Neural cell (in vitro differentiated cells): Measurements from ENCODE around the gene NT5DC3. TPM values are rescaled to one million over a fixed set of nuclear protein-coding genes. Genes with fewer than 3 reads are reported as not detected.

ENCODE experiments used
- H2AFZ ChIP-seq: fragments of 200-600, 300-800 bp; sonication (generic), shearing (Covaris generic); 2 replicates; pipeline ENCODE4 v1.6.0; 2014; ENCODE audit warnings: low read depth, mild to moderate bottlenecking, antibody characterized with exemption, low read length, moderate library complexity
- H3F3A ChIP-seq: fragments of 200-600 bp; shearing (Covaris generic); 2 replicates; pipeline ENCODE4 v1.6.1; 2016; ENCODE audit warnings: mild to moderate bottlenecking, moderate library complexity, mixed read lengths, antibody characterized with exemption, low read length; ENCODE audit not compliant: insufficient read depth, poor library complexity, severe bottlenecking
- H3K27ac ChIP-seq: fragments of 200-600, 300-800 bp; sonication (generic), shearing (Covaris generic); 2 replicates; pipeline ENCODE4 v1.5.1; 2014; ENCODE audit warnings: mild to moderate bottlenecking, low read length, moderate library complexity
- H3K27me3 ChIP-seq: fragments of 300-800, 200-600 bp; sonication (generic), shearing (Covaris generic); 2 replicates; pipeline ENCODE4 v1.6.0; 2014; ENCODE audit warnings: mild to moderate bottlenecking, low read depth, low read length, moderate library complexity; ENCODE audit not compliant: insufficient read depth
- H3K36me3 ChIP-seq: fragments of 300-800, 200-600 bp; sonication (generic), shearing (Covaris generic); 2 replicates; pipeline ENCODE4 v1.5.1; 2014; ENCODE audit warnings: mild to moderate bottlenecking, antibody characterized with exemption, low read length, moderate library complexity; ENCODE audit not compliant: insufficient read depth
- H3K4me2 ChIP-seq: fragments of 300-800, 200-600 bp; sonication (generic), shearing (Covaris generic); 2 replicates; pipeline ENCODE4 v1.6.0; 2014; ENCODE audit warnings: mild to moderate bottlenecking, low read length
- H3K4me3 ChIP-seq: fragments of 300-800, 200-600 bp; sonication (generic), shearing (Covaris generic); 2 replicates; pipeline ENCODE4 v1.5.1; 2014; ENCODE audit warnings: mild to moderate bottlenecking, low read length, moderate library complexity
- H3K79me2 ChIP-seq: fragments of 200-600 bp; shearing (Covaris generic); replicated peaks from 2 replicates; pipeline ENCODE4 v1.6.0; 2014; ENCODE audit warnings: mild to moderate bottlenecking, low read length, moderate library complexity; ENCODE audit not compliant: insufficient read depth
- H3K9ac ChIP-seq: fragments of 300-800, 200-600 bp; sonication (generic), shearing (Covaris generic); 2 replicates; pipeline ENCODE4 v1.6.1; 2016; ENCODE audit warnings: mild to moderate bottlenecking, low read length, mixed read lengths
- H3K9me2 ChIP-seq: fragments of 200-600 bp; shearing (Covaris generic); 2 replicates; pipeline ENCODE4 v1.6.1; 2016; ENCODE audit warnings: mild to moderate bottlenecking, low read length, mixed read lengths; ENCODE audit not compliant: insufficient read depth
- H3K9me3 ChIP-seq: fragments of 200-600, 300-800 bp; sonication (generic), shearing (Covaris generic); 2 replicates; pipeline ENCODE4 v1.6.1; 2016; ENCODE audit warnings: mild to moderate bottlenecking, mixed run types, low read length, moderate library complexity, mixed read lengths
- H4K20me1 ChIP-seq: fragments of 200-600 bp; shearing (Covaris generic); 2 replicates; pipeline ENCODE4 v1.6.1; 2016; ENCODE audit warnings: mild to moderate bottlenecking, mixed run types; ENCODE audit not compliant: insufficient read depth
- CTCF ChIP-seq: fragments of 450-650 bp; IDR thresholded peaks from 2 replicates; pipeline ENCODE4 v1.5.1; 2014; ENCODE audit warnings: antibody characterized with exemption, mild to moderate bottlenecking, moderate library complexity; ENCODE audit not compliant: poor library complexity, severe bottlenecking
- EP300 ChIP-seq: fragments of 450-650 bp; conservative IDR thresholded peaks from 2 replicates; pipeline ENCODE4 v1.6.1; 2014; ENCODE audit warnings: antibody characterized with exemption, mild to moderate bottlenecking, moderate library complexity; ENCODE audit not compliant: poor library complexity, severe bottlenecking
- EZH2 ChIP-seq: fragments of 200-600, 300-800 bp; shearing (Covaris generic), sonication (generic); IDR thresholded peaks from 2 replicates; pipeline ENCODE4 v1.6.1; 2014; ENCODE audit warnings: antibody characterized with exemption, low read length, borderline replicate concordance, mild to moderate bottlenecking; ENCODE audit not compliant: insufficient read depth, poor library complexity, severe bottlenecking
- MXI1 ChIP-seq: fragments of 450-650 bp; conservative IDR thresholded peaks from 2 replicates; pipeline ENCODE4 v1.6.1; 2014; ENCODE audit warnings: antibody characterized with exemption, mild to moderate bottlenecking; ENCODE audit not compliant: poor library complexity, severe bottlenecking
- POLR2AphosphoS5 ChIP-seq: IDR thresholded peaks from 2 replicates; pipeline ENCODE4 v1.6.1; 2012
- RAD21 ChIP-seq: fragments of 450-650 bp; conservative IDR thresholded peaks from 2 replicates; pipeline ENCODE4 v1.6.1; 2014; ENCODE audit warnings: antibody characterized with exemption, mild to moderate bottlenecking, moderate library complexity
- REST ChIP-seq: IDR thresholded peaks from 2 replicates; pipeline ENCODE4 v1.6.1; 2012; ENCODE audit warnings: borderline replicate concordance
- SMC3 ChIP-seq: fragments of 450-650 bp; conservative IDR thresholded peaks from 2 replicates; pipeline ENCODE4 v1.6.1; 2014; ENCODE audit warnings: antibody characterized with exemption, mild to moderate bottlenecking, moderate library complexity; ENCODE audit not compliant: poor library complexity
- TAF1 ChIP-seq: IDR thresholded peaks from 2 replicates; pipeline ENCODE4 v1.6.1; 2012; ENCODE audit warnings: low read depth
- polyA plus RNA-seq: library from polyadenylated mRNA; depleted of rRNA; stranded (reverse); fragments of >200 nt; gene quantifications from 2 replicates; pipeline ENCODE4 v1.2.3, GENCODE V29; 2014

Gene NT5DC3
- polyA plus RNA-seq, 1 donor from 2014 or later: 4.0 TPM

DNA sequence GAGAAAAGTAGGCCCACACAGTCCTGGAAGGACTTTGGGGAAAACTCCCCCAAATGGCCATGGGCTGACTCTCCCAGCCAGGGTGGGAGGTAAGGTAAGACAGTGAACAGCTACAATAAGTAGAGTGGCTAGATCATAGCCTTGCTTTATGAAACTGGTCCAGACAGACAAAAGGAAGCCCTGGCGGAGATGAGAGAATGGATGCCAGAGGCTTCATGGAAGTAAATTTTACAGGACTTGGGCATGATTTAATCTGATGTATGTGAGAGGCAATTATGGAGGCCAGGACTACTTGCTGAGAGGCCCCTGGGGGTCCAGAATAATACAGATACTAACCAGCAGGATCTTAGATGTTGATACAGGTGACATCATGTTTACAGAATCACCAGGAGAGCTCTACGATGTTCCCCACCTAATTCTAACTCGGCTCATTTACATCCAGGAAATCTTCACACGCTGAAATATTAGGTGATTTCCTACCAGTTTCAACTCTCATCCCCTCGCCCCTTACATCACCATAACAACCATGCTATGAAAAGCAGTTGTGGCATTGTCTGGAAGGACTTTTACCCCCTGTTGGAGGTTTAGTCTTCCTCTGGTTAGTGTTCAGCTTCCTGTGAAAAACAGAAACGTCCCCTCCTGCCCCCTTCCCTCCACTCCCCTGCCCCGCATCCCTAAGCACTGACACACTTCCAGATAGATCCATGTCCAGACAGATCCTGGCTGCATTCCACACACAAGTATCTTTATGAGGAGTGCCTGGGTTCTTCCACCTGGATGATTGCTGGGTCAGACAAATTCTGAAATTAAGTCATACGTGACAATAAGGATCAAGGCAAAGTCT lies 39.5 kb upstream of the NT5DC3 start:
- H3K79me2 ChIP-seq: no peaks in the 10 kb centered on the region
- TF ChIP-seq SMC3 (no peak), REST (no peak), MXI1 (no peak), CTCF (no peak), TAF1 (no peak), EZH2 (no peak), RAD21 (no peak)
- H3K4me3 ChIP-seq: no peak overlapping the region
- H3K4me2 ChIP-seq: no peak overlapping the region
- no peak overlapping the region for H3K9ac ChIP-seq
- H3F3A ChIP-seq: no peaks in the 10 kb centered on the region
- no peak overlapping the region for H3K27ac ChIP-seq
- H2AFZ ChIP-seq: no peak overlapping the region
- H4K20me1 ChIP-seq: no peaks in the 10 kb centered on the region
- no peaks in the 10 kb centered on the region for H3K9me2 ChIP-seq
- no peaks in the 10 kb centered on the region for H3K36me3 ChIP-seq
- H3K9me3 ChIP-seq: no peaks in the 10 kb centered on the region
- no peaks in the 10 kb centered on the region for H3K27me3 ChIP-seq

DNA sequence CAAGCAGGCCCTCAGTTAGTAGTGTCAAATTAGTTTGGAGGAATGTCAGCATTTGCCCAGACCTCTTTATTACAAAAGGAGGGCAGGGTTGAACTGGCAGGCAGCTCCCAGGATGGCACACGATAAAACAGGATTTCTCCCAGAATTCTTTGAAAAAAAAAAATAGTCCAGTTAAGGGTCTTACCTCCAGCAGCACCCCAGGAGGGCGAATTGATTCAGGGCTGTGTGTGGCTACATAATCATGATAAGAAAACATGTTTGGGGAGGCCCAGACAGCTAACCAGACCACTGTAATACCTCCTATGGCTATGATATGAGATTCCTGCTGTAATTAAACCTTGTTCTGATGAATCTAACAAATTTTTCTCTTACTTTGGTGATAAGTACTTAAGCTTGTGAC lies 38.8 kb upstream of the NT5DC3 start:
- H3K4me3 ChIP-seq: no peak overlapping the region
- H3K9me3 ChIP-seq: no peaks in the 10 kb centered on the region
- H4K20me1 ChIP-seq: no peaks in the 10 kb centered on the region
- no peaks in the 10 kb centered on the region for H3K36me3 ChIP-seq
- no peak overlapping the region for H3K4me2 ChIP-seq
- no peak overlapping the region for H3K9ac ChIP-seq
- no peak overlapping the region for H3K27ac ChIP-seq
- H3K79me2 ChIP-seq: no peaks in the 10 kb centered on the region
- H3F3A ChIP-seq: no peaks in the 10 kb centered on the region
- H2AFZ ChIP-seq: no peak overlapping the region
- no peaks in the 10 kb centered on the region for H3K9me2 ChIP-seq
- TF ChIP-seq REST (no peak), EZH2 (no peak), RAD21 (no peak), EP300 (no peak), CTCF (no peak), TAF1 (no peak), MXI1 (no peak), SMC3 (no peak), POLR2AphosphoS5 (no peak)
- H3K27me3 ChIP-seq: no peaks in the 10 kb centered on the region
